NCI-H82 (cell line): ENCODE data around the gene GUF1.
"Not testable (repeated sequence)": the region's sequence is repeated elsewhere in the genome, so short reads cannot be mapped to it uniquely, and the experiment has no call there.

Source experiments
- DNase-seq: peaks from one replicate; lab custom pipeline; 2025; lab: John Stamatoyannopoulos, UW

The GUF1 gene

DNA sequence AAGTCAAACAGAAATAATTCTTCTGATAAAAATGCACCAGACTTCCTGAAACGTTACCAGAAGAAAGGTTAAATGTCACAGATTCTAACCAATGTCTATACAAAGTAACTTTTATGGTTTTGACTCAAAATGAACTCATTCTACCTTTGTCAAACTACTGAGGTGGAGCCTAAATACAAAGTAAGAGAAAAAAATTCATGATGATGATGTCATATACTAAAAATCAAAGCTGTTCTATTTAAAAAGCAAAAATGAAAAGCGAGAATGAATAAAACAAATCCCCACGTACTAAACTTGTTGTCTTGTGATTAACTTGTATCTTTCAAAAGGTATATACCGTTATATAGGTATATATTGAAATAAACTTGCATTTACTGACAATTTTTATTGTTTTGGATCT is 26.5 kb downstream of the GUF1 start:
- DNase-seq = no peak

GRCh38 chr4:44713125-44713524 is 34.9 kb downstream of the GUF1 start:
- peak; percentile 7 for DNase-seq

- peak; percentile 46 for DNase-seq
Measured at GRCh38 chr4:44716597-44716996, 38.4 kb downstream of the GUF1 start.

- no peak for DNase-seq
Measured at GRCh38 chr4:44720371-44720770, 42.2 kb downstream of the GUF1 start.

GRCh38 chr4:44722001-44722400 is 43.8 kb downstream of the GUF1 start:
- DNase-seq = no peak

GRCh38 chr4:44725166-44725565 is 46.9 kb downstream of the GUF1 start:
- no peak for DNase-seq

DNA sequence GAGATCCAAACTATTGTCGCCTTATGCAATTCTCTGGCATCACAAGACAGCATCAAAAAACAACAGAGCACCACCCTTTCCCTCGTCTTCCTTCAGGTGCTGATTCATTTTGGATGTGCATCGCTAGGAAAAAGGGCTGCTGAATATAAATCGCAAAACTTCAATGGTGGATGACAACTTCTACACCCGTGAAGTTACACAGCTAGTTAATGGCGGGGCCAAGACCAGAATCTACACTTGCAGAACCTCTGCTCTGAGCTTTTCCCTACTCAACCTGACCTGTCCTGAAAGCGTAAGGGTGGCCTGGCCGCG is 47.5 kb downstream of the GUF1 start:
- DNase-seq = no peak

- peak; percentile 93 for DNase-seq
Measured at GRCh38 chr4:44726038-44726871, 48.0 kb downstream of the GUF1 start, which contains the start of gene GNPDA2. Gene GNPDA2, minus strand, starts transcription at chr4:44726556. Its CDS starts 4,349 bp downstream, at chr4:44722207.

DNA sequence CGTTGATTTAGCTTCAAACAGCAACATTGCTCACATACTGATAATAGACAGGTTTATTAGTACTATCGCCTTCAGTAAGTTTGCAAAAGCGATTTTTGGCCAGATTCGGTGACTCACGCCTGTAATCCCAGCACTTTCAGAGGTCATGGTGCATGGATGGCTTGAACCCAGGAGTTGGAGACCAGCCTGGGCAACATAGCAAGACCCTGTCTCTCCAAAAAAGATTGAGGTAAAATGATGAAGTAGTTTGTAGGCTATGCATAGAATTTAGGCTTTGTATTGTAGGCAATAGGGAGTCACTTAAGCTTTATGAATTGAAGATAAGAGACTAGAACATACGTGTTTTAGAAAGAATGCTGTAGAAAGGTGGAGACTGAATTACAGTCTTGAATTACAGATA is 49.3 kb downstream of the GUF1 start:
- DNase-seq = no peak

- not testable (repeated sequence) for DNase-seq
Measured at GRCh38 chr4:44728694-44729093, 50.5 kb downstream of the GUF1 start.

DNA sequence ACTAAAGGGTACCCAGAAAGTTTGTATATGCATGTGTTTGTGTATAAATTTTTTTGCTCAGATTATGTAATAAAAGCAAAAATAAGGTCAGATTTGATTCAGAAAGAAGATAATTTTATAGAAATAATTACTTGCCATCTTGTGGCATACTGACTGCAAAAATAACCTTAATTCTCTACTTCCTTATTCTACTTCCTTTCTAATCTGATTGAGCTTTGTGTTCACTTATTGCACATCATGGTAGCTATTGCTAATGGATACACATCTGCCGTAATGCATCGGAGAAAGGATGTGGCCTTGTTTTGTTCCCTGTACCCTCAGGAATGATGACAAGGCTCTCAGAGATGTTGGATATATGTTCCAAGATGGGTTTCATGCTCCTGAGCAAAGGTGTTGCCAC is 58.7 kb downstream of the GUF1 start:
- peak; percentile 4 for DNase-seq

GRCh38 chr4:44738615-44739014 is 60.4 kb downstream of the GUF1 start:
- peak; percentile 57 for DNase-seq

DNA sequence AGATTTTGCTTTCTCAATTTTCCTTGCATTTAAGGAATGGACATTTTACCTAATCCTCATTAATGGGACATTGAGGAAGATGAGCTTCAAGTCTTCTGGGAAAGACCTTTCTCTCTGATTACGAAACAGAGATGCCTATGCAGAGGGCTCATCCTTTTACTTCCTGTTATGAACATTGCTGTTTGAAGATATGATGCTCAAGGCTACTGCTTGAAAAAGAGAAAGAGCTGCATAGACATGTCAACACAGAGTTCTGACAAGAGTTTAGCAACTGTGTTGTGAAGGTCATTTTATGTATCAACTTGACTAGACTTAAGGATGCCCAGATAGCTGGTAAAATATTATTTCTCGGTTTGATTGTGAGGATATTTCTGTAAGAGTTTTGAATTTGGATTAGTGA is 62.0 kb downstream of the GUF1 start:
- no peak for DNase-seq
